NCI-H774 (cell line): ENCODE data around the gene MGLL.
"Not testable (repeated sequence)": the region's sequence is repeated elsewhere in the genome, so short reads cannot be mapped to it uniquely, and the experiment has no call there.

ENCODE experiments used
- DNase-seq: peaks from one replicate; lab custom pipeline; 2025; lab: John Stamatoyannopoulos, UW

The MGLL gene

DNA sequence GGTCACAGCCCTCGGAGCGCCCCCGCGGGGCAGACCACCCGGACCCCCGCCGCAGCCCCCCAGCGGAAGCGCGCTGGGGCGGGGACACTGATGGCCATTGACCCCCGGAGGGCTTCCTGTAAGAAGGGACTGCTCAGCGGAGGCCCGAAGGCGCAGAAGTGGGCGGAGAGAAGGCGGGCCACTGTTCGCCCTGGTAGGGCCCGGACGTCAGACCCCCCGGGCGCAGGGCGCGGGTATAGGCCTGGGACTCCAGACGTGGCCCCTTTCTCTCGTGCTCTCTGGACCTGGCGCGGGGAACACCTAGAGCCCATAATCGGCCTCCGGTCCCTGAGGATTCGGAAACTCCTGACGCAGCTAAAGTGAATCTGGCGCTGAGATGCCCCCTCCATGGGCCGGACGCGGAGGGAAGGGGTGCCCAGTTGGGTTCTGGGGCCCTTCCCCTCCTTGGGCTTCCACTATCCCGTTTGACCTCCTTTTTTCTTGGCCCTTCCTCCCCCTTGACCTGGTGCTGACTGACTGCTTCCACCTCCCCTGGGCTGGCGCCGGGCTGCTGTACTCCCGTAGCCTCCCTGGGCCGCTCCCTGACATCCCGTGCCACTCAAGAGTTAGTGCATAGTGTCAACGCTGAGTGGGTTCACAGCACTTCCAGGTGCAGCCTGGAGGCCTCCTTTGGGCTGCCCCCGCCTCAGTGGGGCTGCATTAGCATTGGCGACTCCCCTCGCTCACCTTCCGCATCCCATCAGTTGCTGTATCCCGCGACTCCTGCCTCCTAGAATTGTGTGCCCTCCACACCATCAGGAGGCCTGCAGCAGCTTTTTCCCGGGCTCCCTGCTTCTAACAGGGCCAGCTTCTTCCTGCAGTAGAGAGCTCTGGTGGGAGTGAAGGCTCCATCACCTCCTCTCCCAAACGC, 148.9 kb downstream of the MGLL start:
- peak; percentile 33 for DNase-seq

DNA sequence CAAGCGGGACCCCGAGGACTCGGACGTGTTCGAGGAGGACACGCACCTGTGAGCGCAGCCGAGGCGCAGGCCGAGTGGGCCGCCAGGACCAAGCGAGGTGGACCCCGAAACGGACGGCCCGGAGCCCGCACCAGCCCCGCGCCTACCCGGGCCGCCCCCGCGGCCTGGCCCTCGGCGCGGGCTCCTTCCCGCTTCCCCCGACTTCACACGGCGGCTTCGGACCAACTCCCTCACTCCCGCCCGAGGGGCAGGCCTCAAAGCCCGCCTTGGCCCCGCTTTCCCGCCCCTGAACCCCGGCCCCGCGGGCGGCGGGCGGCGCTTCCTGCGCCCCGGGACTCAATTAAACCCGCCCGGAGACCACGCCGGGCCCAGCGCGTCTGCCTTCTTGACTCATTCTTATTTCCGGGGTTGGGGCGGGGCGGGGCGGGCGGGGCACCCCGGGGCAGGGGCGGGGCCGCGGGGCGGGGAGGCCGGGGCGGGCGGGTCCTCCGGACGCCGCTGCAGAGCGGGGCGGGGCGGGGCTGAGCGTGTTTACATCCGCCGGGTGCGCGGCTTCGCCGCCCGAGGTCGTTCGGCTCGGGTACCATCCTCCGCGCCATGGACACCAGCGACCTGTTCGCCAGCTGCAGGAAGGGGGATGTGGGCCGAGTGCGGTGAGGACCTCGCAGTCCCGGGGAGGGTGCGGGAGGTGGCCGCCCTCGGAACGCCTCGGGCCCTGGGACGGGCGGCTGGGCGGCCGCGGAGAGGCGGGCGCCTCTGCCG, 149.7 kb downstream of the MGLL start, which contains the start of gene ABTB1:
Gene ABTB1 (plus strand): TSS at position 524 of the 762 bp plus-strand sequence. CDS start 74 bp downstream, at position 598.
- peak; percentile 79 for DNase-seq

DNA sequence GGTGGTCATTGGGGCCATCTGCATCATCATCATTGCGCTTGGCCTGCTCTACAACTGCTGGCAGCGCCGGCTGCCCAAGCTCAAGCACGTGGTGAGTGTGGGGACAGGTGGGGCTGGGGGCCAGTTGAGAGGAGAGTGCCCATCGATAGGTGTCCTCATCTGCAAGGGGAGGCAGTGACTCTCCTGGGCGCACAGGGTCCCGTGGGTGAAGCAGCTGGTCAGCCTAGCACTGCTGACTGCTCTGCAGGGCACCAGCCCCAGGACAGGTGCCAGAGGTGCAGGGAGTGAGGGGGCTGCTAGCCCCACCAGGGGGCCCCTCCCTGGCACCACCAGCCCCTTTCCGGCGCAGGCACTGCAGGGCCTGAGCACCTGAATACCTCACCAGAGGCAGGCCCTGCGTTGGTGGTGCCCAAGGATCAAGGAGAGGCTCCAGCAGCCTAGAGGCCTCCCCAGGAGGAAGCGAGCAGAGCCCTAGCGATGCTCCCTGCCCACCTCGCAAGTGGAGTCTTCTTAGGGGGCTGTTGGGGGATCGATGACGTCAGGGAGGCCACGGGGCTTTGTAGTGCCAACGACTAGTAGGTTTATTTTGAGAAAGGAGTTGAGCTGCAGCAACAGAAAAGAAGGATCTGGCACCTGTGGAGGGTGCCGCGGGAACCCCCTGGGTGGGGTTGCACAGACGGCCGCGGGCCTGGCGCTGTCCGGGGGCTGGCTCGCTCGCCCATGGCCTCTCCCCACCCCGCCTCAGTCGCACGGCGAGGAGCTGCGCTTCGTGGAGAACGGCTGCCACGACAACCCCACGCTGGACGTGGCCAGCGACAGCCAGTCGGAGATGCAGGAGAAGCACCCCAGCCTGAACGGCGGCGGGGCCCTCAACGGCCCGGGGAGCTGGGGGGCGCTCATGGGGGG, 150.5 kb downstream of the MGLL start:
- no peak for DNase-seq

DNA sequence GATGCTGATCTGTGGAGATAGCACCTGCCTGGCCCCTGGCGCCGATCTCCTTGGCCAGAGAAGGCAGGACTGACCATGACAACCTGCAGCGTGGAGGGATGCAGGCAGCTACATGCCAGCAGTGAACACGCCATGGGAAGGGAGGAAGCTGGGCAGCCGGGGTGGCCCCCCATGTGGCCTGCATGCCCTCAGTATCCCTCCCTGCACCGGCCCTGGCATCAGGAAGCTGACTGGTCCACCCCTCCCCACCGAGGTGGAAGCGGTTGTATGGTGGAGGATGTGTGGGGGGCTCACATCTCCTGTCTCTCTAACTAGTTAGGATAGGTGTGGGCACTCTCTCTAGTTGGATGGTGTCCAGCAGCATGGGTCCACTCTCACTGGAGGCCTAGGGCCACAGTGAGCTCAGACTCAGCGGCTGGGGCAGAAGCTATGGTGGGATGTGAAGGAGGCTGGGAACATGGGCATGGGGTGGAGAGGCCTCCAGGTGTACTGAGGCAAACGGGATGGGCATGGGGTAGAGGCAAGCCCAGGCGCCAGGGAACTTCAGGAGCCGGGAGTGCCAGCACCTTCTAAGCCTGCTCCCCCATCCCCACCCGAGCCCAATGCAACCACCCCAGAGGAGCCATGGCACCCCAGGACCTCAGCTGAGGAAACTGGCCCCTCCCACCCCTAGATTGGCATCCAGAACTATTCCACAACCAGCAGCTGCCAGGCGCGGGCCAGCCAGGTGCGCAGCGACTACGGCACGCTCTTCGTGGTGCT, 151.4 kb downstream of the MGLL start:
- no peak for DNase-seq

DNA sequence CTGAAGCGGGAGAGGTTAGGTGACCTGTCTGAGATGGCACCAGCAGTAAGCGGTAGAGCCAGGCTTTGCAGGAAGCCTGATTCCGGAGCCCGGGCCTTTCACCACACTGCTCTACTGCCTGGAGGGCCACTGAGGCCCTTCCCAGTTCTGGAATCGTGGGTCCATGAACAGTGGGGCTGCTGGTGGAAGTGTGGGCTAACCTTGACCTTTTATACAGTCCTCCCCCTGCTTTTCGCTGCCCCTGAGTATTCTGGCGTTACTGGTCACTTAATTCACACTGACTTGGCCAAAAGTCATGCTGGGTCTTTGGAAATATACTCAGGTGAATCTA, 152.1 kb downstream of the MGLL start:
- DNase-seq = no peak

DNA sequence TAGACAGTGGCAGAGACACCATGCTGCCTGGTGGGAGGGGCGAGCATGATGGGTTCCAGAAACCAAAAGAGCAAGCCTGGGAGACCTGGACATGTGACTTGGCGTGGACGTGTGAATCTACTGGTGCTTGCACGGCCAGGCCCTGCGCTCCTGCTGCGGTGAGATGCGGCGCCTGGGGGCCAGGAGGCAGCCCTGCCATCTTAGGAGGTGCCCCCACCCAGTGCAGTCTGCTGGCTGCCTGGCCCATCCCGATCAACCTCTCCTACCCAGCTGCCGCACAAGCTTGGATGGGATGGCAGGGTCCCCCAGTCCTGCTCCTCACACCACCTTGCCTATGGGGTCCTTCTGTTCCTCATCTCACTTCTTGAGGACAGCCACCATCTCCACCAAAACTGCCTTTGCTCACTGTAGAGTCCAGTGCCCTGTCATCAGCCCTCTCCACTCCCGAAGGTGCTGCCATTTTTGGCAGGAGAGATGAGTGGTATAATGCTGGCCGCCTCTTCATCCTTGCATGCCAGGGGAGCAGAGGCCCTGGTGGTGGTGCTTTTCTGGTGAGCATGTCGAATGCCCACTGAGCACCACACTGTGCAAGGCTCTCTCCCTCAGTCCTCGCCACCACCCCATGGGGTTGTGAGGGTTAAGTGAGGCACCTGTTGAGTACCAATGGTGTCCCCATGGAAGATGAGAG, 152.6 kb downstream of the MGLL start:
- DNase-seq = no peak

DNA sequence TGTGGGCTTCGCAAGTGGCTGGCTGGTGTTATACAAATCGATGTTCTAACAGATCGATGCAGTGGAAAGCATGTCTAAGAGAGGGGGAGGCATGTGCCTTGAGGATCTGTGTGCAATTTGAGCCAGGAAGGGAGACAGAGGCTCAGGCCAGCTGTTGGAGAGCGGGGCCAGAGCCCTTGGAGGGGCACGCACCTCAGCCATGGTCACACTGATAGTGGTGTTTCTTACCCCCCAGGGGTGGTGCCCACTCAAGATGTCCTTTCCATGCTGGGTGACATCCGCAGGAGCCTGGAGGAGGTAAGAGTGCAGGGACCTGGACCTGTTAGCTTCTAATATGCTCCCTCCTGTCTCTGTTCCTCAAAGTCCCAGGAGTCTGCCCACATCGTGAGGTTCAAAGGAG, 153.4 kb downstream of the MGLL start:
- DNase-seq = no peak

DNA sequence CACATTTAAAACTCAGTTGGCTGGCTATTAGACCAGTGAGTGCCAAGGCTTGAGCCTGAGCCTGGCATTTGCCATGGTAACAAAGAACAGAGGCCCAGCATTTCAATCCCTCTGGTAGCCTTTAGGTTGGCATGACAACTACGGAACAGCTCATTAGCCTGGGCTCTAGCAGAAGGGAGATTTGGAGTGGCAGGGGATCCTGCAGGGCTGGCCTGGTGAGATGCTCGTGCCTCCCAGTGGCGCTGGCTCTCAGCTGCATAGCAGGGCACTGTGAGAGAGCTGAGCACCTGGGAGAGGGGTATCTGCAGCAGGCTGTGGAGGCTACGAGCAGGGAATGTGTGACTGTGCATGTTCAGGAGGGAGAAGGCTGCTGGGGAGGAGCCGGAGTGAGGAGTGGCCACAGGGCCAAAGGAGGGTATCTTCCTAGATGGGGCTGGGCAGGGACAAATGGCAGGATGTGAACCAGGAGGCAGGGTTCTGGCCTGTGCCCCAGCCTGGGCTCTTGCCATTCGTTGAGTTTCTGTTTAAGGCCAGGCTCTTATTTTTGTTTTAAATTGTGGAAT, 155.1 kb downstream of the MGLL start:
- no peak for DNase-seq

DNA sequence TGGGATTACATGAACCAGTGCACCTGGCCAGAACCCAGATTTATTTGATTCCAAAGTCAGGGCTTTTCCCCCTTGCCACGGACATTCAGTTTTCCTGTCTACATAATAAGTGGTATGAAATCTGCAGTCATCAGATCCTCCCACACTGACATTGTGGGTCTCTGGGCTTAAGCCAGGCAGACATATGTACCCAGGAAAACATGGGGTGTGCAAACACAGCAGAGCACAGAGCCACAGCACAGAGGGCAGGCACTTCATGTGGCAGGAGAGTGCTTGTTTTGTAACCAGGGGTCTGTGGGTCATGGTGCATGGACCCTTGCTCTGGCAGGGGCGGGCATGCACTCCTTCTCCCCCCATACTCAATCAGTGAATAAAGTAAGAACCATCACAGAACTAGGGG, 155.6 kb downstream of the MGLL start:
- no peak for DNase-seq

DNA sequence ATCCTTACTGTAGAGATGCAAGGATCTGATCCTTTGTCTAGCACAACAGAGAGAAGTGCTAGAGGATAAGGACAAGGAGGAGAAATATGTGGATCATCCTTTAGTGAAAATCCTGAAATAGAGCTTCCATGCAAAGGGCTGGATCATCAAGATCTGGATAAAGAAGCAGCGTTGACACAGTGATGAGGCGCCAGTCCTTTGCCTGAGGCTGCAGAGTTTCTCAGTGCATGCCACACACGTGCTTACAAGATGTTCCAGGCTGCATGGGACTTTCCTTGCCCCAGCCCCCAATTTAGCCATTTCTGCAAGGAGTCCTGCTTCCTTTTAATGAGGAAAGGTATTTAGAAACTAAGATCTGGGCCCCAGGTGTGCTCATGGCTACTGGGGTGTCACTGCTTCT, 156.7 kb downstream of the MGLL start:
- no peak for DNase-seq

DNA sequence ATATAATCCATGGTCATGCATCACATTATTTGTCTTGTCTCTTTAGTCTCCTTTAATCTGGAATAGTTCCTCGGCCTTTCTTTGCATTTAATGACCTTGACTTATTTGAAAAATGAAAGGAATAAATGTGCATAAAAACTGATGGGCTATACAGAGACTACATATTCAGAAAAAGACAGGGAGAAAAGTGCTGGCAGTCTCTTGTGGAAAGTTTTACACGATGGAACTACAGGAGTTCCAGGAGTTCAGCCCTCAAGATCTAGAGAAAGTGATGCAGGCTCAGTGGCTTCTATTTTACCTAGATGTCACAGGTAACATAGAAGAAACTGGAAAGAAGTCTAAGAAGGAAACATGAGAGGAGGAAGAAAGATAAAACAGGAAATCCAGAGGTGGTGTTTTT, 157.2 kb downstream of the MGLL start:
- DNase-seq = no peak

DNA sequence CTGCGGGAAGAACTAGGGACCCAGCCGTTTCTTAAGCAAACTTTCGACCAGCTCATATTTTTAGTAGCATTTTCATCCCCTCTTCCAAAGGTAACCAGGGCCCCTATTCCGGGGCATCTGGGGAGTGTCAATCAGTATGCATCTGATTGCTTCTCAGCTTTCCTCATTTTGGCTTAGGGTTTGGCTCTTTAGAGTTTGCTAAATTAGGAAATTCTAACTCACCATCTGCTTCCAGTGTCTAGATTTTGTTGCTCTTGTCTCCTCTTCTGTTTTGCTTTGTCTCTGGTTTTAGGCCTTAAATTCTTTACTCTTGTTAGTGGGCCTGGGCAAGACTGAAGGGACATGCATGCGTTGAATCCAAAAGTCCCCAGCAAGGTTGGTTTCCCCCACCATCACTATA, 159.2 kb downstream of the MGLL start:
- DNase-seq = no peak

DNA sequence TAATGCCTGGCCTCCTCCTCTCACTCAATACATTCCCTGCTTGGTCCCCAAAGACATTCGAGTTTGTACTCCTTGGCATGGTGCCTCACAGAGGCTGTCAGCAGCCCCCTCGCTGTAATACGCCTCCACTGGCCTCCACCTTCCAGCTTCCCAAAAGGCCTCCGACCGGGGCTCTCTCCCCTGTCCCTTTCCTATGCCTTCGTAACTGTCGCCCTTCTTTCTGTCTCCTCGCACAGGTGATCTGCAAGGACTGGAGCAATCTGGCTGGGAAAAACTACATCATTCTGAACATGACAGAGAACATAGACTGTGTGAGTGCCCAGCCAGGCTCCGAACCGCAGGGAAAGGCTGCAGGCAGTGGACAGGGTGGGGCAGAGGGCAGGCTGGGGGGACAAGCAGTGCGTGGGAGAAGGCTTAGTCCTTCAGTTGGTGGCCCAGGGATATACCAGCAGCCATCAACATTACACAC, 160.3 kb downstream of the MGLL start:
- DNase-seq = no peak

DNA sequence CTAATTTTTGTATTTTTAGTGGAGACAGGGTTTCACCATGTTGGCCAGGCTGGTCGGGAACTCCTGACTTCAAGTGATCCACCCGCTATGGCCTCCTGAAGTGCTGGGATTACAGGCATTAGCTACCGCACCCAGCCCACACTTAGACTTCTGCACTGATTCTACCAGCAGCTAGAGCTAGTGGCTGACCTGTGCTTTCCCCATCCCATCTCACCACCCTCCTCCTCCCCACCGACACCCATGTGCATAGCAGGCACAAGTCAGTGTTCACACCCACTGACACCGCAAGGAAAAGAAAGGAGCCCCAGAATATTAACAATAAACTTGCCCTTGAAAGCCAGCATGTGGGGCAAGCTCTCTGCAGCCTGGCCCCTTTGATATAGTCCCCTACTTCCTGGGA, 160.7 kb downstream of the MGLL start:
- DNase-seq = no peak

DNA sequence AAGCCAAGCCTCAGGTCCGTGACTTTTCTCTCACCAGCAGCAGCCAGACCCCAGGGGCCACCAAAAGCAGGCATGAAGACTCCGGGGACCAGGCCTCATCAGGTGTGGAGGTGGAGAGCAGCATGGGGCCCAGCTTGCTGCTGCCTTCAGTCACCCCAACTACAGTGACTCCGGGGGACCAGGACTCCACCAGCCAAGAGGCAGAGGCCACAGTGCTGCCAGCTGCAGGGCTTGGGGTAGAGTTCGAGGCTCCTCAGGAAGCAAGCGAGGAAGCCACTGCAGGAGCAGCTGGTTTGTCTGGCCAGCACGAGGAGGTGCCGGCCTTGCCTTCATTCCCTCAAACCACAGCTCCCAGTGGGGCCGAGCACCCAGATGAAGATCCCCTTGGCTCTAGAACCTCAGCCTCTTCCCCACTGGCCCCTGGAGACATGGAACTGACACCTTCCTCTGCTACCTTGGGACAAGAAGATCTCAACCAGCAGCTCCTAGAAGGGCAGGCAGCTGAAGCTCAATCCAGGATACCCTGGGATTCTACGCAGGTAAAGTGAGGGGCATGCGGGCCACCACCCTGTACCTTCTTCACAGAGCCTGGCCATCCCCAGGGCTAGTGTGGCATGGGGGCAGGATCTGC, 161.6 kb downstream of the MGLL start:
- DNase-seq = no peak

DNA sequence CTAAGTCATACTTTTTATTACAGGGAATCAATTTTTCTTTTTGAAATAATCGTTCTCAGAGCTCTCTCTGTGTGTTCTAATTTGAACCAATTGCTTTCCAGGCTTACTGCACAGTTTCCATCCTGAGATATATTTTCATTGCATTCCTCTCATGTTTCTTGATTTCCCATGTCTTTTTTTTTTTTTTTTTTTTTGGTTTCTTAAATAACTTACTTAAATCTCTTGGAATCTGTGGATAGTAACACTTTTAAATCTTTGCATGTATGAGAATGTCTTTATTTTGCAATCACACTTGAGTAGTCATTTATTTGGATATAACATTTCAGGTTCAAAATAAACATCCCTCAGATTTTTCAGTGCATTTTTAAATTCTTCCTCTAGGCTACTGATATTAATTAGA, 164.1 kb downstream of the MGLL start:
- no peak for DNase-seq

DNA sequence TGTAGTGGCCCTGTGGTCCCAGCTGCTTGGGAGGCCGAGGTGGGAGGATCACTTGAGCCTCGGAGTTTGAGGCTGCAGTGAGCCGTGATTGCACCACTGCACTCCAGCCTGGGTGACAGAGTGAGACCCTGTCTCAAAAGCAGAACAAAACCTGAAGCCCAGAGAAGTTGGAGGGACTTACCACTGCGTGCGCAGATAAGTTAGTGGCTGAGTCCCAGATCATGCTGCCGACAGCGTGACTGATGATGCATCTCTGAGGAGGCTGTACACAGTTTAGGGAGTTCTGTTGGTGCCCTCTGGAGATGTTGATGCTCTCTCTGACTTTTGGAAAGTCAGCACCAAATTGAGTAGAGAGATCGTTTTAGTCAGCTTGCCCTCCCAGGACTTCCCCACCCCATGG, 165.4 kb downstream of the MGLL start:
- no peak for DNase-seq

DNA sequence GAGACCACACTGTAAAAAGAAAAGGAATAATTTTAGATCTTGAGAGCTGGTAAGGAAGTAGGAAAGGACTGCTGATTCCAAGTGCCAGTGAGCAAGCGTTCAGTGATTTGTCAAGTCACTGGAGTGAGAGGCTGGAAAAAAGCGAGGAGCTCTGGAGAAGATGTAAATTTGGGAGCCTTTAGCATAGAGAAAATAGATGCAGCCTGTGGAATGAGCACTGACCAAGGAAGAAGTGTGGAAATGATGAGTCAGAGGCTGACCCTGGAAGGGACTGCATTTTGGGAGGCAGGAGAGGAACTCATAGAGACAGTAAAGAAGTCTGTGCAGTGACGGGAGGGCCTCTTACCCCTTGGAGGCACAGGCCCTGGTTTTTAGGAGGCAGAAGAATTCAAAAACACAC, 166.7 kb downstream of the MGLL start:
- no peak for DNase-seq

DNA sequence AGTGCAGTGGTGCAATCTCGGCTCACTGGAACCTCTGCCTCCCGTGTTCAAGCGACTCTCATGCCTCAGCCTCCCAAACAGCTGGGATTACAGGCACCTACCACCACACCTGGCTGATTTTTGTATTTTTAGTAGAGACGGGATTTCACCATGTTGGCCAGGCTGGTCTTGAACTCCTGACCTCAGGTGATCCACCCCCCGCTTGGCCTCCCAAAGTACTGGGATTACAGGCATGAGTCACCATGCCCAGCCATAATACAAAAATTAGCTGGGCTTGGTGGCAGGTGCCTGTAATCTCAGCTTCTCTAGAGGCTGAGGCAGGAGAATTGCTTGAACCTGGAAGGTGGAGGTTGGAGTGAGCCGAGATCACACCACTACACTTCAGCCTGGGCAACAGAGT, 167.3 kb downstream of the MGLL start:
- not testable (repeated sequence) for DNase-seq

DNA sequence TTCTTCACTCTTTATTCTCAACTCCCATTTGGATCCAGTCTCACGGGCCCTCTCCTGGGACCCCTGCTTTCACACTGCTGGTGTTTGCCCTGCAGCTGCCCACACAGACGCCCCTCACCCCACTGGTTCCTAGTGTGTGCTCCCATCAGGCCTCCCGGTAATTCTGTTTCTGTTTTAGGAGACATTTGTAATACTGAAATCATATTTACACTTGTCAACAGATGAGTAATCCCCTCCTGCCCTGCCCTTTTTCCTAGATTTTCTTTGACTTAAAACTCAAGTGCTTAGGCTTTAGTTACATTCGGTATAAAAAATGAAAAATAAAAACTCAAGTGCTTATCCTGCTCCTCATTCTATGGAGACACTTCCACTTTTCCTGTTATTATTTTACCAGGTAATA, 167.9 kb downstream of the MGLL start:
- no peak for DNase-seq
